ENCODE data around the gene TARS3. TPM values are rescaled to one million over a fixed set of nuclear protein-coding genes. Genes with fewer than 3 reads are reported as not detected.

TARS3 gene
- total and polyA plus RNA-seq, 8 donors = 4.4 to 9.3 (median 7.4) TPM

DNA sequence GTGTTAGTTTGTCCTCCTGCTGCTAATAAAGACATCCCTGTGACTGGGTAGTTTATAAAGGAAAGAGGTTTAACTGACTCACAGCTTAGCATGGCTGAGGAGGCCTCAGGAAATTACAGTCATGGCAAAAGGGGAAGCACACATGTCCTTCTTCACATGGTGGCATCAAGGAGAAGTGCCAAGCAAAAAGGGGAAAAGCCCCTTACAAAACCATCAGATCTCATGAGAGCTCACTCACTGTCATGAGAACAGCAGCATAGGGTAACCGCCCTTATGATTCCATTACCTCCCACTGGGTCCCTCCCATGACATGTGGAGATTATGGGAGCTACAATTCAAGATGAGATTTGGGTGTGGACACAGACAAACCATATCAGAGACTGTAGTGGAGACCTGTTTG lies 99.1 kb downstream of the TARS3 start:
- ATAC-seq (no peak), DNase-seq (no peak), FAIRE-seq (no peak)
- no peaks in the 10 kb centered on the region for H3K9me3 ChIP-seq
- no peak for TF ChIP-seq CTCF (IDR thresholded peaks at IDR 0.05)
- no peak overlapping the region for H3K4me3 ChIP-seq
- 84 to 95% methylated on average over 1 of the region's 1 CpG for whole genome bisulfite sequencing, 2 donors
- intact Hi-C loops (cut with DNase I) = no loop called here
- H3K36me3 ChIP-seq = no peaks in the 10 kb centered on the region
- H3K27me3 ChIP-seq = no peaks in the 10 kb centered on the region
- H3K27ac ChIP-seq = no peak overlapping the region
- H3K4me1 ChIP-seq = no peaks in the 10 kb centered on the region

DNA sequence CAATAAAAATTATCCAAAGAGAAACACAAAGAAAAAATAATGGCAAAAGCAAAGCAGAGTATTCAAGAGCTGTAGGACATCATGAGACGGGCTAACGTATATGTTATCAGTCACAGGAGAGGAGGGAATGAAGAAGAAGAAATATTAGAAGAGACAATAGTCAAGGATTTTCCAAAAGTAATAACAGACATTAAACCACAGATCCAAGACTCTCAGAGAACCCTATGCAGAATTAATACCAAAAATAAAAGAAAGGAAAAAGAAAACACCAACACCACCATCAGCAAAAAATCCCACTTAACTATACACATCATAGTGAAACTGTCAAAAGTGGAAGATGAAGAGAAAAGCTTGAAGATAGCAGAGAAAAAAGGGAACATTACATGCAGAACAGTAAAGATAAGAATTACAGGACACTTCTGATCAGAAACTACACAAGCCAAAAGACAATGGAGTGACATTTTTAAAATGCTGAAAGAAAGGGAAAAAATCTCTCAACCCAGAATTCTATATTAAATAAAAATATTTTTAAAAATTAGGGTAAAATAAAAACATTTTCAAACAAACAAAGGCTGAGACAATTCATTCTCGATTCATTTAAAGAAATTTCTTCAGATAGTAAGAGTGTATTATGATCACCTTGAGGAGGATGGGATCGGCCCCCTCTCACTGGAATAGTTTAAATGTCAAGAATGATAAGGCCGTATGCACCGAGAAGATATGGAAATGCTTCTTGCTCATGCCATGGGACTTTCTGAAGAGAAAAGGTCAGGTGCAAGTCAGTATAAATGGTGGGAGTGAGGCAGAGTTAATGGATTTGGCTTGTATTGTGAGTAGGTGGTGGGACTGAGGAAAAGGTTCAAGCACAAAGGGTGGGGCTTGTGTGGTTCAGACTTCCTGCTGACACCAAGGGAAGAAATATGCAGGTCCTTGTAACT lies 100.6 kb downstream of the TARS3 start:
- Histone ChIP-seq H3K36me3 (no peaks in the 10 kb centered on the region), H3K27ac (no peak overlapping the region), H3K4me3 (no peak overlapping the region), H3K9me3 (no peaks in the 10 kb centered on the region), H3K4me1 (no peaks in the 10 kb centered on the region), H3K27me3 (no peaks in the 10 kb centered on the region)
- FAIRE-seq = no peak
- intact Hi-C loops (cut with DNase I) = no loop called here
- no peak for TF ChIP-seq CTCF (IDR thresholded peaks at IDR 0.05)
- WGBS, 2 donors = 92 to 96% methylated on average over 6 of the region's 6 CpGs
- no peak for DNase-seq
- ATAC-seq = no peak

DNA sequence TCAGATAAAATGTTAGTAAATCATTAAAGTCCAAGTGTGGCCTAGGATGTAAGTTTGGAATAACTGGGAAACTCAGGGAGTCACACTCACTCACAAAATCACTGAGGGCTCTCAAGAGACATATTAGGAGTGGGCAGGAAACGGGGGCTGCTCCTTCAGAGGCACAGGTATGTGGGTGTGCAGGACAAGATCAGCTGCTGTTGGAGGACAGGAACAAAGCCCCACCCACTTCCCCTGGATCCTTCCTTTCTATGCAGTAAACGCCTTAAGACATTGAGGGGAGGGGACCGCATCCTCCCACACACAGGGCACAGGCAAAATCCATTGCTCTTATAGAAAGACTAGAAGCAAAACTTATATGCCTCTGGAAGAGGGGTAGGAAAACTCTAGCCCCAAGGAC lies 102.3 kb downstream of the TARS3 start:
- TF ChIP-seq CTCF (IDR thresholded peaks at IDR 0.05) = no peak
- no peak for DNase-seq
- WGBS, 2 donors = 88 to 92% methylated on average over 3 of the region's 3 CpGs

GRCh38 chr15:101620671-101621070 lies 103.6 kb downstream of the TARS3 start:
- no peaks in the 10 kb centered on the region for H3K36me3 ChIP-seq
- 89 to 93% methylated on average over 10 of the region's 10 CpGs for WGBS, 2 donors
- no peak for TF ChIP-seq CTCF (IDR thresholded peaks at IDR 0.05)
- no peak overlapping the region for H3K4me3 ChIP-seq
- H3K27me3 ChIP-seq = no peaks in the 10 kb centered on the region
- DNase-seq (no peak), FAIRE-seq (no peak), ATAC-seq (no peak)
- intact Hi-C loops (cut with DNase I) = no loop called here
- H3K9me3 ChIP-seq = no peaks in the 10 kb centered on the region
- peaks cover 5 to 10% (median 8%) of the 10 kb centered on the region in 3 donors for H3K4me1 ChIP-seq
- no peak overlapping the region for H3K27ac ChIP-seq

More for the DNA sequence above, 102.3 kb downstream of the TARS3 start:
- FAIRE-seq = no peak
- H3K4me3 ChIP-seq = no peak overlapping the region
- intact Hi-C loops (cut with DNase I) = no loop called here
- H3K4me1 ChIP-seq = no peaks in the 10 kb centered on the region
- H3K36me3 ChIP-seq = no peaks in the 10 kb centered on the region
- no peak overlapping the region for H3K27ac ChIP-seq
- ATAC-seq = no peak
- H3K27me3 ChIP-seq = no peaks in the 10 kb centered on the region
- no peaks in the 10 kb centered on the region for H3K9me3 ChIP-seq

DNA sequence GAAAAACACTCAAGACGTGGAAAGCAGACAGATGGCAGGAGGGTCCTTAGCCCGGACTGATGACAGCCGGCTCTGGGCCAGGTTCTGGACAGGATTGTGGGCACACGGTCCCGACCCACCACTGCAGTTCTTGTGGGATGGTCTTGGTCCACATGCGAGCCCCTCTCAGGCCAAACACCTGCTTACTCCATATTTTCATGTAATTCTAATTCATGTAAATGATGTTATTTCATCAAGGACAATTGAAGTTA lies 104.7 kb downstream of the TARS3 start:
- Histone ChIP-seq H3K4me1 (peaks cover 5 to 13% (median 12%) of the 10 kb centered on the region in 3 donors), H3K4me3 (no peak overlapping the region), H3K27me3 (no peaks in the 10 kb centered on the region), H3K27ac (no peak overlapping the region), H3K9me3 (no peaks in the 10 kb centered on the region), H3K36me3 (no peaks in the 10 kb centered on the region)
- DNase-seq (no peak), FAIRE-seq (no peak), ATAC-seq (no peak)
- intact Hi-C loops (cut with DNase I) = no loop called here
- no peak for TF ChIP-seq CTCF (IDR thresholded peaks at IDR 0.05)
- WGBS, 2 donors = 87 to 98% methylated on average over 6 of the region's 6 CpGs

All from pancreas (tissue), 10 donors.